HG03457 (cell line): ENCODE results near the gene RCOR2.
"Not testable (repeated sequence)": the region's sequence is repeated elsewhere in the genome, so short reads cannot be mapped to it uniquely, and the experiment has no call there.

ENCODE experiments used
- ATAC-seq: cut with Tn5 transposase; IDR thresholded peaks from one replicate; pipeline ENCODE4 v1.9.1; 2021; ENCODE audit warnings: moderate number of reproducible peaks; ENCODE audit not compliant: unreplicated experiment

The RCOR2 gene

DNA sequence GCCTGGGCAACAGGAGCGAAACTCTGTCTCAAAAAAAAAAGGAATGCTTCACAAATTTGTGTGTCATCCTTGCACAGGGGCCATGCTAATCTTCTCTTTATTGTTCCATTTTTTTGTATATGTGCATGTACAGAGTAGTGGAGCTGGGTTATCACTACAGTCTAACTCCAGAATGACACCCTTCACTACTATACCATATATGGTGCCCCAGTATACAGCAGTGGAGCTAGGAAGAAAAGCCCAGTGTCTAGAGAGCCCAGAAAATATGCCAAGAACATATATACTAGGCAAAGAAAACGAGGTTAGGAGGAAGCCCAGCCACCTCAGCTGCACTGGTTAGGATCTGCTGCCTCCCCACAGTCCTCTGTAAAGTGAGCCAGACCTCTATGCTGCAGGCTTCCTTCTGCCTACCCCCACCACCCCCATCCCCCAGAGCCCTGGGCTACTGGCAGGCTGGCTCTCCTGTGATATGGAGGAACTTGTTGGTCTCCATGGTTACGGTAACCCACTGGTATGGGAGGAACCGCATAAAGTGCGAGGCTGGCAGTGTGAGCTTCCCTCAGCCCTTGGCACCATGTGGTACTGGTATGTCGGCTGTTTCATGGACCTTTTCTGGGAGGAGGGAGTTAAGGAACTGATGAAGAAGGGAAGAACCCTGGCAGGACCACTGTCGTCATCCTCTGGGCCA lies 34.3 kb downstream of the RCOR2 start:
- no peak for ATAC-seq

GRCh38 chr11:63880403-63880790 lies 36.6 kb downstream of the RCOR2 start:
- ATAC-seq, result no peak

GRCh38 chr11:63879598-63880402 lies 37.2 kb downstream of the RCOR2 start:
- ATAC-seq, result no peak

GRCh38 chr11:63877658-63878241 lies 39.2 kb downstream of the RCOR2 start:
- no peak for ATAC-seq

GRCh38 chr11:63876616-63877015 lies 40.3 kb downstream of the RCOR2 start:
- no peak for ATAC-seq

DNA sequence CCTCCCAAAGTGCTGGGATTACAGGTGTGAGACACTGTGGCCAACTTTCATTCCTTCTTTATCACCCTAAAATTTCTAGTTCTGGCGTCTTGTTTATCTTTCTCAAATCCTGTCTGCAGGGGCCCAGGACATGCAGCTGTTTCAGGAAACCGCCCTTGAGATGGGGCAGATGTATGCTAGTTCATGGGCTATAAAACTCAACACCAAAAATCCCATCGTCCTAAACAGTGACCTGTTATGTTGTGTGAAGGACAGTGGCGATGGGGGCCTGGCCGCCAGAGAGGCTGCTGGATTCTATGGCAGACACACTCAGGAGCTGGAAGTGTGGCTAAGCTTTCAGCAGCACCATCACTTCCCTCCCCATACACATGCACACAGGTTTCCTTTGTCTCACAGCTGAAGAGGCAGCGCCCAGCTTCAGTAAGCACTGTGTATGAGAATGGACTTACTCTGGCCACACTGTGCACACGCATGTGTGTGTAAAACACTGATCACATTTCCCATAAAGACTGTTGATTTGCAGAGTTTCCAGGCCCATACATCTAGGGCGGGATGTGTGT lies 41.4 kb downstream of the RCOR2 start:
- ATAC-seq, result no peak

DNA sequence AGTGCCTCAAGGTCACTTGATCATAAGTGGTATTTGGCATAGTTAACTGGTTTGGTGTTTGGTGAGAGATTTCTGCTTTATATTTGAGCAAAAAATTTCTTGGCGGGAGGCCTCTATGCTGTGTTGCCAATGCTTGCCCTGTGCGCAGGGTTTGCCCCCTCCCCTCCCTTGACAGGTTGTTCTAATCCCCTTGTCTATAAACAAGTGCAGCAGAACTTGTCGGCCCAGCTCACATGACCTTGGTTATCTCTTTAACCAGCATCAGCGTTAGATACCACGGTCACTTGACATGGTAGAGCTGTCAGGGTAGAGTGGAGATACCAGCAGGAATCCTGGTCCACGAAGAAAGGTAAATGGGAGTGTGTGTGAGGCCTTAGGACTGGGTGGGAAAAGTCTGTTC lies 42.5 kb downstream of the RCOR2 start:
- ATAC-seq, result no peak

GRCh38 chr11:63873311-63873710 lies 43.7 kb downstream of the RCOR2 start:
- ATAC-seq, result no peak

GRCh38 chr11:63872800-63873197 lies 44.2 kb downstream of the RCOR2 start:
- ATAC-seq, result no peak

- peak; percentile 74 for ATAC-seq
These were observed 44.8 kb downstream of the RCOR2 start for GRCh38 chr11:63871962-63872799.

DNA sequence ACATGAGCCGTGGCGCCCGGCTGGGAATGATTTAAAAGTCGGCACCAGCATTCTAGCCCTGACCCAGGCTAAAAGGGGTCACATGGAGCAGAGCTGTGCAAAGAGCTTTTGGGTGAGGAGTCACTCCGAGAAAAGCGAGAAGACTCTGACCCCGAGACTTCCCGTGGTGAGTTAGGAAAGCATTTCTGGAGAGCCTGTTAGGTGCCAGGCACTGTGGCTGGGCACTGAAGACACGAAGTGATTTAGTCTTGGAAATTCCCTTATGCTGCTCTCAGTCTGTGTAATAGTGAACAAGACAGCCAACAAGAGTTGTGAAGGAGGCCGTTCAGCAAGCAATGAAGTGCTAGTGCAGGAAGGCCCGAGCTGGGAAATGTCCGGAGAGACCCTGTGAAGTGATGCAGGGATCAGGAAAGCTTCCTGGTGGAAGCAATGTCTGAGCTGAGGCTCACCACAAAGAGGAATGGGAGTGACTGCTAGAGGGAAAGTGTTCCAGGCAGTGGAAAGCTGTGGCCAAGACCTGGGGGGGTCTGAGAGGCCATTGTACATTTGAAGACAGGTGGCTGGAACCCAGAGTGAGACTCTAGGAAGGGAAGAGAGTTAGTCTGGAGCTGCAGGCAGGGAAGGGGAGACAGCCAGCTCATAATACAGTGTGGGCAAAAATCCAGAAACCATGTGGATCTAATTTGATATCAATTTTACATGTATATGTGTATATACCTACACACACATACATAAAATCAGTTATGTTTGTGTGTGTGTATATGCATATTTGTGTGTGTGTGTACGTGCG lies 46.4 kb downstream of the RCOR2 start:
- no peak for ATAC-seq

- ATAC-seq, result no peak
These were observed 47.3 kb downstream of the RCOR2 start for GRCh38 chr11:63869683-63870082.

- ATAC-seq, result no peak
These were observed 47.8 kb downstream of the RCOR2 start for GRCh38 chr11:63869171-63869591.

DNA sequence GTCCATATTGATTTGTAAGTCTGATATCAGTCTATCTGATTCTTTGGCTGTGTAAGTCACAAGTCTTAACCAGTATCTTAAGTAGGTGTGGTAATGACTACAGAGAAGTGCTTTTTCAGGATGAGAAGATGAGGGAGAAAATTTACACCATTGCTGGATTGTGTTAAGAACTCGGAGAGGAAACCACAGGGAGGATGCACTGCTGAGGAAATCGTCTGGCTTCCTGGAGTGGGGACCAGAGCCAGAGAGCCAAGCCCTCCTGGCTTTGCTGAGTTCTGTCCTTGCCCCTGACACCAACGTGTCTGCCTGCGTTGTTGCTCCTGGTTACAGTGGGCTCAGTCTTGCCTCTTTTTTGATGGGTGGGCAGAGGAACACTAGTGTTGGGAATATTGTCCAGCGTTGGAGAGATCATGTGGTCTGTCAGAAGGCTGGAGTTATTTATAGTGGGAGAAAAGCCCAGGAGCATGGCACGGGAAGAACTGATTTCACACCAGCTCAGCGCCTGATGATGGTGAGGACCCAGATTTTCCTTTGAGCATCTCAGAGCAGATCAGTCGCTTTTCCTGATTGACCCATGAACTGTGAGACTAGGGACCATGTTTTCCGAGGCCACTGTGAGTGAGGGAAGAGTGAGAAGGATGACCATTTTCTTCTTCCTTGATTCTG lies 48.4 kb downstream of the RCOR2 start:
- ATAC-seq, result no peak

DNA sequence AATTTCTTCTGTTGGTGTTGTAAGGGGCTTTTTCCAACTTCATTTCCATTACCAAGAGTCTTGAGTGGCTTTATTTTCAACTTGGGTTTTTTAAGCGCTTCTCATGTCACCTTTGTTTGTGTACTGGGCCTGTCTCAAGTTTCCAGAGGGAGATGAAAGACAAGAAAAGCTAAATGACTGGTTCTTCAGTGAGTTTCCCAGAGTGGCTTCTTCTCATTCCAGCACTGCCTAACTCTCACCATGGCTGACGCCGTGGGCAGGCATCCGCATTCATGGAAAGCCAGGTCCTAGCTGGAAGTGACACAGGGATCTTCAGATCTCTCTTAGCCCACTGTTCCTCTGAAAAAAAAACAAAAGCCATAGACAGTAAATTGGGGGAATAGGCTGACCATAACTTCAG lies 49.5 kb downstream of the RCOR2 start:
- ATAC-seq, result no peak

- no peak for ATAC-seq
These were observed 50.8 kb downstream of the RCOR2 start for GRCh38 chr11:63866211-63866610.

- ATAC-seq, result not testable (repeated sequence)
These were observed 53.3 kb downstream of the RCOR2 start for GRCh38 chr11:63863620-63864019.

GRCh38 chr11:63862923-63863322 lies 54.0 kb downstream of the RCOR2 start:
- ATAC-seq, result no peak
